K562 (cell line): ENCODE data around the gene WWTR1. TPM values are rescaled to one million over a fixed set of nuclear protein-coding genes. Genes with fewer than 3 reads are reported as not detected.

ENCODE experiments used
- polyA plus RNA-seq, 8 experiments: library from polyadenylated mRNA; depleted of rRNA in 4 of 8; stranded (reverse) in 5 of 8; unstranded in 3 of 8; fragments of >200 nt; fragmentation: Nextera tagmentation in 2 of 8; fragmentation: Illumina TruSeq in 1 of 8; extraction: Ambion mirVana in 2 of 8; extraction: Trizol in 1 of 8; gene quantifications; 2 replicates each; pipeline versions ENCODE4 v1.2.1 to v1.2.3, GENCODE V29; 2011 to 2014; ENCODE audit warnings: inconsistent platforms in 1 of 8, missing spikeins in 1 of 8
- total RNA-seq, 7 experiments: library from RNA; depleted of rRNA in 6 of 7; stranded (reverse); fragments of >200 nt in 6 of 7; fragmentation: Illumina TruSeq in 2 of 7; extraction: Trizol in 2 of 7; gene quantifications; 2 replicates each; pipeline versions ENCODE4 v1.2.1 to v1.2.3, GENCODE V29; 2011 to 2021; ENCODE audit warnings: low replicate concordance in 1 of 7
- TF ChIP-seq, protein P1 (sequence below): fragments of 450-650 bp; IDR thresholded peaks from 2 replicates; pipeline ENCODE4 v1.6.1; 2016; ENCODE audit warnings: mild to moderate bottlenecking, moderate library complexity

The WWTR1 gene
- total and polyA plus RNA-seq, 9 of the 15 experiments (the other 6 are each of a cell fraction or from before 2014, with no cell fraction given) = 0.04 to 1.5 (median 0.60) TPM

DNA sequence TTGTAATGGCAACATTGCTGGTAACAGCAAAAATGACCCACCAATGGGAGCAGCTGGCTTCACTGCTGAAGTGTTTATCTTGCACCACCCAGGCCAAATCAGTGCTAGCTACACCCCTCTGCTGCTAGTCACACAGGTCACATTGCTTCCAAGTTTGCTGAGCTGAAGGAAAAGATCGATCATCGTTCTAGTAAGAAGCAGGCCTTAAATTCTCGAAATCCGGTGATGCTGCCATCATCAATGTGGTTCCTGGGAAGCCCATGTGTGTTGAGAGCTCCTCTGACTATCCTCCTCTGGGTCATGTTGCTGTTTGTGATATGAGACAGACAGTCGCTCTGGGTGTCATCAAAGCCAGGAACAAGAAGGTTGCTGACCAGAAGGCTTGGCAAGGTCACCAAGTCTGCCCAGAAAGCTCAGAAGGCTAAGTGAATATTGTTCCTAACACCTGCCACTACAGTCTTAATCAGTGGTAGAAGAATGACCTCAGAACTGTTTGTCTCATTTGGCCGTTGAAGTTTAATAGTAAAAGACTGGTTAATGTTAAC is 162.2 kb downstream of the WWTR1 start (continued):
- TF ChIP-seq, protein P1, sequence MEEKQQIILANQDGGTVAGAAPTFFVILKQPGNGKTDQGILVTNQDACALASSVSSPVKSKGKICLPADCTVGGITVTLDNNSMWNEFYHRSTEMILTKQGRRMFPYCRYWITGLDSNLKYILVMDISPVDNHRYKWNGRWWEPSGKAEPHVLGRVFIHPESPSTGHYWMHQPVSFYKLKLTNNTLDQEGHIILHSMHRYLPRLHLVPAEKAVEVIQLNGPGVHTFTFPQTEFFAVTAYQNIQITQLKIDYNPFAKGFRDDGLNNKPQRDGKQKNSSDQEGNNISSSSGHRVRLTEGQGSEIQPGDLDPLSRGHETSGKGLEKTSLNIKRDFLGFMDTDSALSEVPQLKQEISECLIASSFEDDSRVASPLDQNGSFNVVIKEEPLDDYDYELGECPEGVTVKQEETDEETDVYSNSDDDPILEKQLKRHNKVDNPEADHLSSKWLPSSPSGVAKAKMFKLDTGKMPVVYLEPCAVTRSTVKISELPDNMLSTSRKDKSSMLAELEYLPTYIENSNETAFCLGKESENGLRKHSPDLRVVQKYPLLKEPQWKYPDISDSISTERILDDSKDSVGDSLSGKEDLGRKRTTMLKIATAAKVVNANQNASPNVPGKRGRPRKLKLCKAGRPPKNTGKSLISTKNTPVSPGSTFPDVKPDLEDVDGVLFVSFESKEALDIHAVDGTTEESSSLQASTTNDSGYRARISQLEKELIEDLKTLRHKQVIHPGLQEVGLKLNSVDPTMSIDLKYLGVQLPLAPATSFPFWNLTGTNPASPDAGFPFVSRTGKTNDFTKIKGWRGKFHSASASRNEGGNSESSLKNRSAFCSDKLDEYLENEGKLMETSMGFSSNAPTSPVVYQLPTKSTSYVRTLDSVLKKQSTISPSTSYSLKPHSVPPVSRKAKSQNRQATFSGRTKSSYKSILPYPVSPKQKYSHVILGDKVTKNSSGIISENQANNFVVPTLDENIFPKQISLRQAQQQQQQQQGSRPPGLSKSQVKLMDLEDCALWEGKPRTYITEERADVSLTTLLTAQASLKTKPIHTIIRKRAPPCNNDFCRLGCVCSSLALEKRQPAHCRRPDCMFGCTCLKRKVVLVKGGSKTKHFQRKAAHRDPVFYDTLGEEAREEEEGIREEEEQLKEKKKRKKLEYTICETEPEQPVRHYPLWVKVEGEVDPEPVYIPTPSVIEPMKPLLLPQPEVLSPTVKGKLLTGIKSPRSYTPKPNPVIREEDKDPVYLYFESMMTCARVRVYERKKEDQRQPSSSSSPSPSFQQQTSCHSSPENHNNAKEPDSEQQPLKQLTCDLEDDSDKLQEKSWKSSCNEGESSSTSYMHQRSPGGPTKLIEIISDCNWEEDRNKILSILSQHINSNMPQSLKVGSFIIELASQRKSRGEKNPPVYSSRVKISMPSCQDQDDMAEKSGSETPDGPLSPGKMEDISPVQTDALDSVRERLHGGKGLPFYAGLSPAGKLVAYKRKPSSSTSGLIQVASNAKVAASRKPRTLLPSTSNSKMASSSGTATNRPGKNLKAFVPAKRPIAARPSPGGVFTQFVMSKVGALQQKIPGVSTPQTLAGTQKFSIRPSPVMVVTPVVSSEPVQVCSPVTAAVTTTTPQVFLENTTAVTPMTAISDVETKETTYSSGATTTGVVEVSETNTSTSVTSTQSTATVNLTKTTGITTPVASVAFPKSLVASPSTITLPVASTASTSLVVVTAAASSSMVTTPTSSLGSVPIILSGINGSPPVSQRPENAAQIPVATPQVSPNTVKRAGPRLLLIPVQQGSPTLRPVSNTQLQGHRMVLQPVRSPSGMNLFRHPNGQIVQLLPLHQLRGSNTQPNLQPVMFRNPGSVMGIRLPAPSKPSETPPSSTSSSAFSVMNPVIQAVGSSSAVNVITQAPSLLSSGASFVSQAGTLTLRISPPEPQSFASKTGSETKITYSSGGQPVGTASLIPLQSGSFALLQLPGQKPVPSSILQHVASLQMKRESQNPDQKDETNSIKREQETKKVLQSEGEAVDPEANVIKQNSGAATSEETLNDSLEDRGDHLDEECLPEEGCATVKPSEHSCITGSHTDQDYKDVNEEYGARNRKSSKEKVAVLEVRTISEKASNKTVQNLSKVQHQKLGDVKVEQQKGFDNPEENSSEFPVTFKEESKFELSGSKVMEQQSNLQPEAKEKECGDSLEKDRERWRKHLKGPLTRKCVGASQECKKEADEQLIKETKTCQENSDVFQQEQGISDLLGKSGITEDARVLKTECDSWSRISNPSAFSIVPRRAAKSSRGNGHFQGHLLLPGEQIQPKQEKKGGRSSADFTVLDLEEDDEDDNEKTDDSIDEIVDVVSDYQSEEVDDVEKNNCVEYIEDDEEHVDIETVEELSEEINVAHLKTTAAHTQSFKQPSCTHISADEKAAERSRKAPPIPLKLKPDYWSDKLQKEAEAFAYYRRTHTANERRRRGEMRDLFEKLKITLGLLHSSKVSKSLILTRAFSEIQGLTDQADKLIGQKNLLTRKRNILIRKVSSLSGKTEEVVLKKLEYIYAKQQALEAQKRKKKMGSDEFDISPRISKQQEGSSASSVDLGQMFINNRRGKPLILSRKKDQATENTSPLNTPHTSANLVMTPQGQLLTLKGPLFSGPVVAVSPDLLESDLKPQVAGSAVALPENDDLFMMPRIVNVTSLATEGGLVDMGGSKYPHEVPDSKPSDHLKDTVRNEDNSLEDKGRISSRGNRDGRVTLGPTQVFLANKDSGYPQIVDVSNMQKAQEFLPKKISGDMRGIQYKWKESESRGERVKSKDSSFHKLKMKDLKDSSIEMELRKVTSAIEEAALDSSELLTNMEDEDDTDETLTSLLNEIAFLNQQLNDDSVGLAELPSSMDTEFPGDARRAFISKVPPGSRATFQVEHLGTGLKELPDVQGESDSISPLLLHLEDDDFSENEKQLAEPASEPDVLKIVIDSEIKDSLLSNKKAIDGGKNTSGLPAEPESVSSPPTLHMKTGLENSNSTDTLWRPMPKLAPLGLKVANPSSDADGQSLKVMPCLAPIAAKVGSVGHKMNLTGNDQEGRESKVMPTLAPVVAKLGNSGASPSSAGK = no peak
